HG03060 (cell line): ENCODE data around the gene MRPL27.
A peak's percentile ranks its signal among the peaks of the same experiment; 100 is the strongest.

ENCODE experiments used
- ATAC-seq: cut with Tn5 transposase; IDR thresholded peaks from one replicate; pipeline ENCODE4 v1.9.1; 2021; ENCODE audit warnings: low read depth, moderate number of reproducible peaks; ENCODE audit not compliant: unreplicated experiment

The MRPL27 gene

GRCh38 chr17:50361561-50362480 is 11.2 kb downstream of the MRPL27 start:
- peak; percentile 68 for ATAC-seq

- no peak for ATAC-seq
Measured at GRCh38 chr17:50360486-50361115, 12.4 kb downstream of the MRPL27 start.

- ATAC-seq = no peak
Measured at GRCh38 chr17:50359998-50360461, 13.0 kb downstream of the MRPL27 start.

GRCh38 chr17:50359005-50359699 is 13.8 kb downstream of the MRPL27 start:
- ATAC-seq = no peak

GRCh38 chr17:50358177-50358576 is 14.8 kb downstream of the MRPL27 start:
- ATAC-seq = no peak

GRCh38 chr17:50356892-50357510 is 16.0 kb downstream of the MRPL27 start:
- ATAC-seq = no peak

- ATAC-seq = no peak
Measured at GRCh38 chr17:50356418-50356817, 16.6 kb downstream of the MRPL27 start.

- ATAC-seq = no peak
Measured at GRCh38 chr17:50355701-50356341, 17.2 kb downstream of the MRPL27 start.

GRCh38 chr17:50355336-50355700 is 17.7 kb downstream of the MRPL27 start:
- no peak for ATAC-seq

GRCh38 chr17:50354776-50355175 is 18.2 kb downstream of the MRPL27 start:
- ATAC-seq = no peak

- no peak for ATAC-seq
Measured at GRCh38 chr17:50354198-50354597, 18.8 kb downstream of the MRPL27 start.

GRCh38 chr17:50353600-50354195 is 19.3 kb downstream of the MRPL27 start:
- no peak for ATAC-seq

GRCh38 chr17:50352693-50353599 is 20.0 kb downstream of the MRPL27 start:
- no peak for ATAC-seq

- no peak for ATAC-seq
Measured at GRCh38 chr17:50352072-50352692, 20.8 kb downstream of the MRPL27 start.

GRCh38 chr17:50350733-50351132 is 22.3 kb downstream of the MRPL27 start:
- ATAC-seq = no peak

- ATAC-seq = no peak
Measured at GRCh38 chr17:50349243-50349600, 23.8 kb downstream of the MRPL27 start.

GRCh38 chr17:50348522-50349242 is 24.3 kb downstream of the MRPL27 start:
- no peak for ATAC-seq

GRCh38 chr17:50347894-50348291 is 25.1 kb downstream of the MRPL27 start:
- ATAC-seq = no peak
